LNCaP clone FGC (cell line): ENCODE results near the gene DPH2.

ENCODE experiments used
- DNase-seq: peaks from one replicate; pipeline ENCODE4 v3.0.0-alpha.2; 2011; ENCODE audit warnings: low read depth
- H3K4me3 ChIP-seq: 2 replicates; pipeline ENCODE4 v1.5.1; 2011; ENCODE audit warnings: mild to moderate bottlenecking, low read depth, low read length, control low read depth
- TF ChIP-seq, protein P1 (sequence below): IDR thresholded peaks from 2 replicates; pipeline ENCODE4 v1.5.1; 2012; ENCODE audit warnings: mild to moderate bottlenecking; ENCODE audit not compliant: control insufficient read depth, insufficient read depth; ENCODE audit errors: extremely low read depth

The DPH2 gene

DNA sequence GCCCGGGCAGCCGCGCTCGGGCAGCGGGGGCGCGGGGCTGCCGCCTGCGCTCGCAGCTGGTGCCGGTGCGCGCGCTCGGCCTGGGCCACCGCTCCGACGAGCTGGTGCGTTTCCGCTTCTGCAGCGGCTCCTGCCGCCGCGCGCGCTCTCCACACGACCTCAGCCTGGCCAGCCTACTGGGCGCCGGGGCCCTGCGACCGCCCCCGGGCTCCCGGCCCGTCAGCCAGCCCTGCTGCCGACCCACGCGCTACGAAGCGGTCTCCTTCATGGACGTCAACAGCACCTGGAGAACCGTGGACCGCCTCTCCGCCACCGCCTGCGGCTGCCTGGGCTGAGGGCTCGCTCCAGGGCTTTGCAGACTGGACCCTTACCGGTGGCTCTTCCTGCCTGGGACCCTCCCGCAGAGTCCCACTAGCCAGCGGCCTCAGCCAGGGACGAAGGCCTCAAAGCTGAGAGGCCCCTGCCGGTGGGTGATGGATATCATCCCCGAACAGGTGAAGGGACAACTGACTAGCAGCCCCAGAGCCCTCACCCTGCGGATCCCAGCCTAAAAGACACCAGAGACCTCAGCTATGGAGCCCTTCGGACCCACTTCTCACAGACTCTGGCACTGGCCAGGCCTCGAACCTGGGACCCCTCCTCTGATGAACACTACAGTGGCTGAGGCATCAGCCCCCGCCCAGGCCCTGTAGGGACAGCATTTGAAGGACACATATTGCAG is 33.2 kb upstream of the DPH2 start:
- TF ChIP-seq, protein P1, sequence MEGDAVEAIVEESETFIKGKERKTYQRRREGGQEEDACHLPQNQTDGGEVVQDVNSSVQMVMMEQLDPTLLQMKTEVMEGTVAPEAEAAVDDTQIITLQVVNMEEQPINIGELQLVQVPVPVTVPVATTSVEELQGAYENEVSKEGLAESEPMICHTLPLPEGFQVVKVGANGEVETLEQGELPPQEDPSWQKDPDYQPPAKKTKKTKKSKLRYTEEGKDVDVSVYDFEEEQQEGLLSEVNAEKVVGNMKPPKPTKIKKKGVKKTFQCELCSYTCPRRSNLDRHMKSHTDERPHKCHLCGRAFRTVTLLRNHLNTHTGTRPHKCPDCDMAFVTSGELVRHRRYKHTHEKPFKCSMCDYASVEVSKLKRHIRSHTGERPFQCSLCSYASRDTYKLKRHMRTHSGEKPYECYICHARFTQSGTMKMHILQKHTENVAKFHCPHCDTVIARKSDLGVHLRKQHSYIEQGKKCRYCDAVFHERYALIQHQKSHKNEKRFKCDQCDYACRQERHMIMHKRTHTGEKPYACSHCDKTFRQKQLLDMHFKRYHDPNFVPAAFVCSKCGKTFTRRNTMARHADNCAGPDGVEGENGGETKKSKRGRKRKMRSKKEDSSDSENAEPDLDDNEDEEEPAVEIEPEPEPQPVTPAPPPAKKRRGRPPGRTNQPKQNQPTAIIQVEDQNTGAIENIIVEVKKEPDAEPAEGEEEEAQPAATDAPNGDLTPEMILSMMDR = peak; percentile 21
- peak overlapping the region; percentile 69 for H3K4me3 ChIP-seq
- DNase-seq = no peak

DNA sequence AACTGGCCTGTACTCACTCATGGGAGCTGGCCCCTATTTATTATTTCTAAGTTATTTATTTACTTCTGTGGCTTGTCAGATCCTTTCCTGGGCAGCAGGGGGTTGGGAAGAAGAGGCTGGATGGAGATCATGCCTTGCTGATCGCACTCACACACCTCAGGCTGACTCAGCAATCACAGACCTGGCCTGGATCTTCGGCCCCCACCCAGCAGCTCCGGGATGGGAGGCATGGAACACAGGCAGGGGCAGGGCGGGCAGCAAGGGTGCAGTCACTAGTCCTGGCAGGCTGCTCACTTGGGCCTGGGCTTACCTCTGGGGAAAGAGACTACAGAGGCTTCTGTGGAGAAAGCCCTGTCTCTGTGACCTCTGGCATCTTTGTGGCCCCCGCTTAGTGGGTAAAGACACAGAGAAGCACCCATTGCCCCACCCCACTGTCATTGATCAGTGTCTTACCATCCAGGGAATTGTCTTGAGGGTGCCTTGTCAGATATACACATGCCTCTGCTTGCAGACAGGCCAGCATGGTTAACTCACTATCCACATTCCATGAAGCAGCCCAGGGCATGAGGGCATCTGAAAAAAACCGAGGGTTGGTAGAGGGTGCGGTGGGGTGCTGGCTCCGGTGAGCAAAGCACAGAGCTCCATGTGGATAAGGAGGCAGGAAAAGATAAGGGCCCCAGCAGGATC is 32.5 kb upstream of the DPH2 start:
- no peak for DNase-seq
- TF ChIP-seq, protein P1 = no peak
- peak overlapping the region; percentile 69 for H3K4me3 ChIP-seq

DNA sequence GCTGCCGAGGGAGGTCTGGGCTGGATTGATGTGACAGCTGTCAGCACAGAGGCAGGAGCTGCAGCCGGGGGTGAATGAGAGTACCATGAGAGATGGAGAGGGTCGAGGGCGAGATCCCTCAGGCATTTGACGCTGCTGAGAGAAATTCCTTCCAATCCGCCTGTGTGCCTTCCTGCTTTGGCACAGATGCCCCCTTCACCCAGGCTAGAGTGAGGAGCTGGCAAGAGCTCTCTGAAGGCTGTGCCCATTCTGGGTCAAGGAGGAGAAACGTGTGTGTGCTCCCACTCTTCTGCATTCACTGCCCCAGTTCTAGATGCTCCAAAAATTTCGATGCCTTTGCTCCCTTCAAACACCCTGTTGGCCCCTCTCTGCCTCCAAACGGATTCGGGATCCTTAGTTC is 31.4 kb upstream of the DPH2 start:
- H3K4me3 ChIP-seq = no peak overlapping the region
- TF ChIP-seq, protein P1 = no peak
- no peak for DNase-seq

DNA sequence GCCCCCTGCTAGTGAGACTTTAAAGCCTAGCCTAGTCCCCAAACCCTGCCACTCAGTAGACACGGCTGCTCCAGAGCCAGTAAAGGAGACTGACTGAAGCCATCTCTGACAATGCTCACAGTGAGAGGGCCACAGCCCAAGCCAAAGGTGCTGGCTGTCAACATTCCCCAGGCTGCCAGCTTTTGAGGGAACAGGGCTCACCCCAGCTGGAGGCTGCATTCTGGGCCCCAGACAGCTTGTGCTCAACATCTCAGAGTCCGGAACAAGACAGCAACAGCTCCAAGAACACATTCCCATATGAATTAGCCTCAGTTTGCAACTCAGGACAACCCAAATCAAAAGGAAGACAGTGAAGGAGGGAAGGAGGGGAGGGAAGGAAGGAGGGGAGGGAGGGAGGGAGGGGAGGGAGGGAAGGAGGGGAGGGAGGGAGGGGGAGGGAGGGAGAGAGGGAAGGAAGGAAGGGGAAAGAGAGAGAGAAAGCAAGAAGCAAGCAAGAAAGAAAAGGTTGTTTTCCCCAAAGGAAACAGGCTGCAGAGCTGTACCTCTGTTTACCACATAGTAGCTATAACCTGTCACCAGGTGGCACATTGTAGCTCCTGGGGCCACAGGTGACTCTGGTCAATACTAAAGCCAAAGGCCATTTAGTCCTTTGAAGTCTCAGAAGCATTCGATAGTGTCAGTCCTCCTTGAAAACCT is 30.8 kb upstream of the DPH2 start:
- DNase-seq = no peak
- H3K4me3 ChIP-seq = no peak overlapping the region

DNA sequence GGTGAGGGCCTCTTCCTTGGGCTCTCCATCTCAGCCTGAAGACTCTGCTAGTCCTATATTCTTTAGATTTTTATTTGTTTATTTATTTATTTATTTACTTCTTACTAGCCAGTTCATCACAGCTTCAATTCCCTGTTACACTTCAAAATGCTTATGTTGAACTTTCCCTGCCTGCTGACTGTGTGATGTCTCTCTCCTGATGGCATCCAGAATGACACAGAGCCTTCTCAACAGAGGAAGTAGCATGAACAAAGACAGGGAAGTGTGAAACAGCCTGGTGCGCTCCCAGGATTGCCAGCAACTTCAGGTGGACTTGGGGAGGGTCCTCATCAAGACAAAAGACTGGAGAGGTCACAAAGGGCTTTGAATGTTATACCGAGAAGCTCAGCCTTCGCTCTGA is 27.4 kb upstream of the DPH2 start:
- no peak for DNase-seq
- TF ChIP-seq, protein P1 = no peak
- no peak overlapping the region for H3K4me3 ChIP-seq

More for the DNA sequence above, 30.8 kb upstream of the DPH2 start:
- TF ChIP-seq, protein P1 = no peak

DNA sequence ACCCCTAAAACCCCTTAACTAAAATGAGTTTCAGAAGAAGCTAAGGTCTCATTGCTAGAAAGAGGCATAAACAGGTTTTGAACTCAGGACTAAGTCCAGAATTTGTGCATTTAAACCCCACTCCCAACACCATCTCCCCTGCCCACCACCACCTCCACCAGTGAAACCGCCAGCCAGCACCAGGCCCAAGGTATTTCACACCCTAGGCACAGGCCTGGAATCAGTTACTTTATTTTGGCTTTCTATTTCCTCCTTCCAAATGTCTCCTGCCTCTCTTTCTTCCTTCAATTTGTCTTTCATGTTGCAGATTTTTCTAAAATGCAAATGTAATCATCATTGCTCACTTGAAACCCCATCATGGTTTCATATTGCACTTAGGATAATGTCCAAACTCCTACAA is 24.9 kb upstream of the DPH2 start:
- TF ChIP-seq, protein P1 = no peak
- no peak overlapping the region for H3K4me3 ChIP-seq
- DNase-seq = no peak
